ENCODE results near the gene LRIG3. TPM values are rescaled to one million over a fixed set of nuclear protein-coding genes. Genes with fewer than 3 reads are reported as not detected.

Gene LRIG3
- total and polyA plus RNA-seq, 12 donors = 1.8 to 8.5 (median 6.4) TPM

GRCh38 chr12:58833853-58834252, 86.5 kb downstream of the LRIG3 start:
- 36 to 39% methylated on average over 3 of the region's 3 CpGs for WGBS, 2 donors
- Histone ChIP-seq H3K27me3 (no peaks in the 10 kb centered on the region), H3K36me3 (no peaks in the 10 kb centered on the region), H3K4me1 (no peaks in the 10 kb centered on the region), H3K9me3 (peaks cover 0 to 22% (median 0%) of the 10 kb centered on the region in 11 donors), H3K27ac (no peak overlapping the region), H3K4me3 (no peak overlapping the region)
- no peak for ATAC-seq
- intact Hi-C loops (cut with DNase I) = loop anchor here in 1 of 10 donors (5.0 kb wide), 1 partner anchor 253 kb away; no protein-coding TSS in a partner anchor
- no peak for DNase-seq
- TF ChIP-seq, protein P1, sequence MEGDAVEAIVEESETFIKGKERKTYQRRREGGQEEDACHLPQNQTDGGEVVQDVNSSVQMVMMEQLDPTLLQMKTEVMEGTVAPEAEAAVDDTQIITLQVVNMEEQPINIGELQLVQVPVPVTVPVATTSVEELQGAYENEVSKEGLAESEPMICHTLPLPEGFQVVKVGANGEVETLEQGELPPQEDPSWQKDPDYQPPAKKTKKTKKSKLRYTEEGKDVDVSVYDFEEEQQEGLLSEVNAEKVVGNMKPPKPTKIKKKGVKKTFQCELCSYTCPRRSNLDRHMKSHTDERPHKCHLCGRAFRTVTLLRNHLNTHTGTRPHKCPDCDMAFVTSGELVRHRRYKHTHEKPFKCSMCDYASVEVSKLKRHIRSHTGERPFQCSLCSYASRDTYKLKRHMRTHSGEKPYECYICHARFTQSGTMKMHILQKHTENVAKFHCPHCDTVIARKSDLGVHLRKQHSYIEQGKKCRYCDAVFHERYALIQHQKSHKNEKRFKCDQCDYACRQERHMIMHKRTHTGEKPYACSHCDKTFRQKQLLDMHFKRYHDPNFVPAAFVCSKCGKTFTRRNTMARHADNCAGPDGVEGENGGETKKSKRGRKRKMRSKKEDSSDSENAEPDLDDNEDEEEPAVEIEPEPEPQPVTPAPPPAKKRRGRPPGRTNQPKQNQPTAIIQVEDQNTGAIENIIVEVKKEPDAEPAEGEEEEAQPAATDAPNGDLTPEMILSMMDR (IDR thresholded peaks at IDR 0.05) = peak in 2 of 9 donors; percentile 17 to 43

GRCh38 chr12:58832920-58833319, 87.4 kb downstream of the LRIG3 start:
- no peaks in the 10 kb centered on the region for H3K27me3 ChIP-seq
- intact Hi-C loops (cut with DNase I) = loop anchor here in 1 of 10 donors (5.0 kb wide), 1 partner anchor 254 kb away; no protein-coding TSS in a partner anchor
- H3K27ac ChIP-seq = no peak overlapping the region
- TF ChIP-seq, protein P1 (IDR thresholded peaks at IDR 0.05) = no peak
- no peak overlapping the region for H3K4me3 ChIP-seq
- H3K9me3 ChIP-seq = peaks cover 0 to 22% (median 0%) of the 10 kb centered on the region in 11 donors
- WGBS, 2 donors = 73 to 81% methylated on average over 1 of the region's 1 CpG
- ATAC-seq = no peak
- no peaks in the 10 kb centered on the region for H3K4me1 ChIP-seq
- DNase-seq = no peak
- H3K36me3 ChIP-seq = no peaks in the 10 kb centered on the region

Data from heart right ventricle (tissue), 16 donors.